AG09309 (cell line): ENCODE results near the gene HDHD5.

Experiments
- DNase-seq: peaks from one replicate; pipeline ENCODE4 v3.0.0-alpha.2; 2010; ENCODE audit warnings: low read depth
- H3K4me3 ChIP-seq: 2 replicates; pipeline ENCODE4 v1.5.1; 2011; ENCODE audit warnings: mild to moderate bottlenecking, low read depth, low read length, moderate library complexity; ENCODE audit not compliant: control insufficient read depth
- CTCF ChIP-seq: IDR thresholded peaks from 2 replicates; pipeline ENCODE4 v1.5.1; 2011; ENCODE audit warnings: mild to moderate bottlenecking, low read depth, low read length, inconsistent platforms; ENCODE audit not compliant: insufficient read depth, control insufficient read depth; ENCODE audit errors: missing control alignments

HDHD5 gene

DNA sequence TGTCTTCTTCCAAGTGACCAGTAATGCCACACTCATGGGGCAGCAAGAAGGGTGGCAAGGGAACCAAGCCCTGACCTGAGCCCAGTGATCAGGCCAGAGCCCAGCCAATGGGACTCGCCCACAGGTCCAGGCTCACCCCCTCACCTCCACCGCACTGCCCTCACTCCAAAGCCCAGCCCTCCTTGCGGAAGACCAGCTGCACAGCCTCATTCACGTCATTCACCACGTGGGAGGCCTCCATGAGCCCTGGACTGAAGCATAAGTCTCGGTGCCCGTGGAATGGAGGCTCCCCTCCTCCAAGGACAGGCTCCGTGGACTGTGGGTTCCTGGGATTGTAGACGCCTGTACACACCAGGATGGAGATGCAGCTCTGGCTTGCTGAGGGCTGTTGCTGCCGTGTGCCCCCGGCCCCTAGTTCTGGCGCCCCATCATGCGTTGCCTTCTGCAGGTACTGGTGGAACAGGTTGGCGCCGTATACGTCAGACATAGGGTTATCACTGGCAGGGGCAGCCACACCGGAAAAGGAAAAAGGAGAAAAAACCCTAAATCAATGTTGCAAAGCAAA is 21.1 kb downstream of the HDHD5 start:
- no peak overlapping the region for H3K4me3 ChIP-seq
- DNase-seq = no peak
- no peak for TF ChIP-seq CTCF

GRCh38 chr22:17137170-17137569 is 21.9 kb downstream of the HDHD5 start:
- no peak for TF ChIP-seq CTCF
- no peak overlapping the region for H3K4me3 ChIP-seq
- DNase-seq = no peak

GRCh38 chr22:17135153-17135760 is 23.8 kb downstream of the HDHD5 start:
- H3K4me3 ChIP-seq = no peak overlapping the region
- no peak for DNase-seq
- no peak for TF ChIP-seq CTCF

DNA sequence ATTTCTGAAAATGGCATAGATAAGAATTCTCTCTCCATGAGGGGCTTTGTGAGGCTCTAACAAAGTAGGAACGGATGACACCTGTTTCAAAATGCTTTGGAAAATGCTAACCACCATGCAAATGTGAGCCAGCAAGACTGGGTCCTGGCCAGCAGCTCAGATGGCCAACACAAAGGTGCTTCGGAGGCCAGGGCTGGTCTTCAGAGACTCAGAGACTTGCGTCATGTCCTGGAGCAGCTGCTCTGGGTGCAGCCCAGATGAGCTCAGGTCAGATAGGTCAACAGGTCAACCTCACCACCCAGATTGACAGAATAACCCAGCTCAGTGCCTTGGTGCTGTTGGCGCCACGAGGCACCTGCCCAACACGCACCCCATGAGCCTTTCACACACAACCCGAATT is 25.9 kb downstream of the HDHD5 start:
- DNase-seq = no peak
- H3K4me3 ChIP-seq = no peak overlapping the region
- TF ChIP-seq CTCF = no peak

DNA sequence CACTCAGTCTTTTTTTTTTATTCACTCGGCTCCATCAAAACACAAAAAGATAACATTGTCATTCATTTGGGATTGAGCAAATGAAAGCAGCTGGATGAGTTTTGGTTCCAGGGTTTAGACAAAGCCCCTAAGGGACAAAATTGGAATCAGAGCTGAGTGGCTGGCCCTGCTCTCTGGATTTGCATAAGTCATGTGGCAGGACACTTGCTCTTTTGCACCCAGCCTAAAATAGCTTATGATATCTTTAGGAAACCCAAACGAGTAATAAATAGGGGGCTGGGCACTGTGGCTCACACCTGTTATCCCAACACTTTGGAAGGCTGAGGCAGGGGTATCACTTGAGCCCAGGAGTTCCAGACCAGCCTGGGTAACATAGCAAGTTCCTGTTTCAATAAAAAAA is 27.0 kb downstream of the HDHD5 start:
- no peak overlapping the region for H3K4me3 ChIP-seq
- DNase-seq = no peak
- TF ChIP-seq CTCF = no peak

DNA sequence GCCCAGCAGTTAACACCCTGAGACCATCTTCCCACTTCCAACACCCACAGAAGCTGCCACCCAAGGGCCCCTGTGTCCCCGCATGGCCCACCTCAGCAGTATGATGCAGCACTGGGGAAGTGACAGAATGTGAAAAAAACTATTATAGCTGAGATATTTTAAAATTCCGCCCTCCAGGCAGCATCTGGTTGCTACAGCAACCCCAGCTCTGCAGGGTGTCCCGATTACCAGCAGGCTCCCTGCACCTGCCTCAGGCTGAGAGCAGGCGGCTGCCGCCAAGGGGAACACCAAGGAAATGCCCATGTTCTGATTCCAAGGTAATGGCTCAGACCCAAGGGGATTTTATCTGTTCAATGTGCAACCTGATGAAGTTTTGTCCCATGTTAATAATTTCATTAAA is 27.4 kb downstream of the HDHD5 start:
- TF ChIP-seq CTCF = no peak
- no peak for DNase-seq
- no peak overlapping the region for H3K4me3 ChIP-seq
